ENCODE results near the gene CCM2L. TPM values are rescaled to one million over a fixed set of nuclear protein-coding genes. Genes with fewer than 3 reads are reported as not detected.

CCM2L gene
- total and polyA plus RNA-seq, 10 of the 15 experiments (the other 5 are each of a cell fraction or from before 2014, with no cell fraction given): not detected

DNA sequence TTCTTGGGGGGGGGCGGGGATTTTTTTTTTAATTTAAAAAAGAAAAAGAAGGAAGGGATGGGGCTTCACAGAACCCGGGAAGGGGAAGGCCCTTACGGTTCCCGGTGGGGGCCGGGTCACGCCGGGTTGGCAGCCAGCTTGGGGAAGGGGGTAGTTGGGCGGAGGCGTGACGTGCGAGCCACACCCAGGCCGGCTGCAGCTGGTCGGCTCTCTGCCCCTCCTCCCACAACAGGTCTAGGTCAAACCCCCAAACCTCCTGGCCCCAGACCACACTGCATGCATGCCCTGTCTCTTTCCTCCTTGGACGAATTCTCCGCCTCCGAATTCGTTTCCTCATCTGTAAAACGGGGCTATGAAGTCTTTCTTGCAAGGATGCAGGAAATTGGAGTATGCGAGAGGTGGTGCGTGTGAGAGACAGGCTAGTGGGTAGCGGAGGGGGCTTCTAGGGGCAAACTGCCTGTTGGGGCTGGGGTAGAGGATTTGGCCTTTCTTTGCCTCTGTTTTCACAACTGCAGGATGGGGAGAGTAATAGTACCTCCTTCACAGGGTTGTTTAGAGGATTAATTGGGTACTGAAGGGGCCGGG, 42.6 kb downstream of the CCM2L start (continued):
- TF ChIP-seq SMC3 (IDR thresholded peaks at IDR 0.05; ENCODE audit: borderline replicate concordance, low read length) (no peak), DPF2 (IDR thresholded peaks at IDR 0.05) (0 out of 2 replicates have a peak, but pooled peaks have one; percentile 15), ZZZ3 (IDR thresholded peaks at IDR 0.05; ENCODE audit: control insufficient read depth, insufficient read length, low read depth) (no peak), JUND (IDR thresholded peaks at IDR 0.05; ENCODE audit: low read depth, low read length) (no peak), SKIL (IDR thresholded peaks at IDR 0.05; ENCODE audit: low read depth, poor library complexity, severe bottlenecking) (peak; percentile 14), CEBPB (IDR thresholded peaks at IDR 0.05; ENCODE audit: borderline replicate concordance in 1 of 2, low read depth in 2 of 2, low read length in 2 of 2) (no peak), KLF5 (IDR thresholded peaks at IDR 0.05; ENCODE audit: partially characterized antibody) (no peak), SUPT20H (IDR thresholded peaks at IDR 0.05; ENCODE audit: borderline replicate concordance, control insufficient read depth, low read depth, low read length) (no peak), RB1 (IDR thresholded peaks at IDR 0.05; ENCODE audit: borderline replicate concordance) (no peak), MEF2A (IDR thresholded peaks at IDR 0.05; ENCODE audit: insufficient read depth, low read depth, low read length) (no peak), POLR2A (IDR thresholded peaks at IDR 0.05; ENCODE audit: low read depth, low read length) (peak; percentile 61; the same call in 1 of the 2 replicates), CBX3 (IDR thresholded peaks at IDR 0.05; ENCODE audit: borderline replicate concordance, low read depth) (no peak), HDAC6 (IDR thresholded peaks at IDR 0.05; ENCODE audit: unreplicated experiment) (no peak), CBFB (IDR thresholded peaks at IDR 0.05; ENCODE audit: low read depth) (no peak), BMI1 (IDR thresholded peaks at IDR 0.05; ENCODE audit: borderline replicate concordance) (peak; percentile 20; the same call in 1 of the 2 replicates), BHLHE40 (IDR thresholded peaks at IDR 0.05; ENCODE audit: borderline replicate concordance in 1 of 2, low read depth in 2 of 2, low read length in 1 of 2) (peak in 1 of 2 experiments; percentile 73; a peak in 2 of 4 replicates), MEF2B (IDR thresholded peaks at IDR 0.05; ENCODE audit: partially characterized antibody, poor library complexity, severe bottlenecking) (peak; percentile 38), CBX5 (IDR thresholded peaks at IDR 0.05; ENCODE audit: low read depth) (peak; percentile 31; the same call in 1 of the 2 replicates), RELA (IDR thresholded peaks at IDR 0.05; ENCODE audit: borderline replicate concordance, partially characterized antibody) (no peak), TARDBP (IDR thresholded peaks at IDR 0.05; ENCODE audit: borderline replicate concordance) (no peak), MYB (IDR thresholded peaks at IDR 0.05; ENCODE audit: borderline replicate concordance, low read depth, low read length) (no peak), RUNX3 (IDR thresholded peaks at IDR 0.05; ENCODE audit: low read length) (peak; percentile 71), ZNF687 (IDR thresholded peaks at IDR 0.05) (peak; percentile 64), ZNF622 (IDR thresholded peaks at IDR 0.05) (no peak)
- TF ChIP-seq, protein P1, sequence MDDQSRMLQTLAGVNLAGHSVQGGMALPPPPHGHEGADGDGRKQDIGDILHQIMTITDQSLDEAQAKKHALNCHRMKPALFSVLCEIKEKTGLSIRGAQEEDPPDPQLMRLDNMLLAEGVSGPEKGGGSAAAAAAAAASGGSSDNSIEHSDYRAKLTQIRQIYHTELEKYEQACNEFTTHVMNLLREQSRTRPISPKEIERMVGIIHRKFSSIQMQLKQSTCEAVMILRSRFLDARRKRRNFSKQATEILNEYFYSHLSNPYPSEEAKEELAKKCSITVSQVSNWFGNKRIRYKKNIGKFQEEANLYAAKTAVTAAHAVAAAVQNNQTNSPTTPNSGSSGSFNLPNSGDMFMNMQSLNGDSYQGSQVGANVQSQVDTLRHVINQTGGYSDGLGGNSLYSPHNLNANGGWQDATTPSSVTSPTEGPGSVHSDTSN (IDR thresholded peaks at IDR 0.05; ENCODE audit: insufficient replicate concordance, low read depth, low read length): no peak
